ENCODE results near the gene FIG4. TPM values are rescaled to one million over a fixed set of nuclear protein-coding genes. Genes with fewer than 3 reads are reported as not detected.

Gene FIG4
- total RNA-seq, 2 experiments from 2014 or later, result 13.1 to 14.3 TPM

GRCh38 chr6:109870089-109870410 lies 179.0 kb downstream of the FIG4 start:
- POLR2A ChIA-PET, result interaction anchor here (0.6 kb wide), 1 partner anchor 398 kb away, joined by 3 read pairs; no protein-coding TSS in a partner anchor
- DNase-seq, result no peak
- CTCF ChIA-PET, result no interaction called here
- intact Hi-C loops (cut with micrococcal nuclease), result no loop called here
- TF ChIP-seq CTCF (IDR thresholded peaks at IDR 0.05), result no peak
- H3K4me3 Mint-ChIP-seq, result no peak overlapping the region
- peaks cover 11% of the 10 kb centered on the region for H3K27me3 Mint-ChIP-seq
- H3K9me3 Mint-ChIP-seq, result no peaks in the 10 kb centered on the region
- H3K4me1 Mint-ChIP-seq (ENCODE audit: low read depth), result no peaks in the 10 kb centered on the region
- no peak for ATAC-seq
- H3K36me3 Mint-ChIP-seq (ENCODE audit: low read depth), result no peaks in the 10 kb centered on the region
- no peak overlapping the region for H3K27ac Mint-ChIP-seq

GRCh38 chr6:109872549-109872948 lies 181.5 kb downstream of the FIG4 start:
- H3K27me3 Mint-ChIP-seq, result peaks cover 7% of the 10 kb centered on the region
- intact Hi-C loops (cut with micrococcal nuclease), result no loop called here
- no peak for DNase-seq
- CTCF ChIA-PET, result no interaction called here
- POLR2A ChIA-PET, result no interaction called here
- ATAC-seq, result no peak
- H3K4me3 Mint-ChIP-seq, result no peak overlapping the region
- no peaks in the 10 kb centered on the region for H3K4me1 Mint-ChIP-seq (ENCODE audit: low read depth)
- no peaks in the 10 kb centered on the region for H3K36me3 Mint-ChIP-seq (ENCODE audit: low read depth)
- TF ChIP-seq CTCF (IDR thresholded peaks at IDR 0.05), result no peak
- no peak overlapping the region for H3K27ac Mint-ChIP-seq
- no peaks in the 10 kb centered on the region for H3K9me3 Mint-ChIP-seq

GRCh38 chr6:109872968-109873545 lies 182.0 kb downstream of the FIG4 start:
- H3K27me3 Mint-ChIP-seq, result peaks cover 9% of the 10 kb centered on the region
- no peak overlapping the region for H3K27ac Mint-ChIP-seq
- ChIA-PET POLR2A (no interaction called here), CTCF (no interaction called here)
- H3K36me3 Mint-ChIP-seq (ENCODE audit: low read depth), result no peaks in the 10 kb centered on the region
- TF ChIP-seq CTCF (IDR thresholded peaks at IDR 0.05), result no peak
- DNase-seq, result no peak
- intact Hi-C loops (cut with micrococcal nuclease), result no loop called here
- no peak for ATAC-seq
- H3K4me3 Mint-ChIP-seq, result no peak overlapping the region
- H3K9me3 Mint-ChIP-seq, result no peaks in the 10 kb centered on the region
- H3K4me1 Mint-ChIP-seq (ENCODE audit: low read depth), result no peaks in the 10 kb centered on the region

GRCh38 chr6:109874086-109874485 lies 183.0 kb downstream of the FIG4 start:
- ChIA-PET CTCF (no interaction called here), POLR2A (no interaction called here)
- Mint-ChIP-seq H3K4me3 (no peak overlapping the region), H3K4me1 (ENCODE audit: low read depth) (no peaks in the 10 kb centered on the region), H3K9me3 (no peaks in the 10 kb centered on the region), H3K27ac (no peak overlapping the region), H3K36me3 (ENCODE audit: low read depth) (no peaks in the 10 kb centered on the region), H3K27me3 (peaks cover 9% of the 10 kb centered on the region)
- DNase-seq (no peak), ATAC-seq (no peak)
- intact Hi-C loops (cut with micrococcal nuclease), result no loop called here
- TF ChIP-seq CTCF (IDR thresholded peaks at IDR 0.05), result no peak

GRCh38 chr6:109874621-109875020 lies 183.5 kb downstream of the FIG4 start:
- H3K27ac Mint-ChIP-seq, result no peak overlapping the region
- DNase-seq (no peak), ATAC-seq (no peak)
- intact Hi-C loops (cut with micrococcal nuclease), result no loop called here
- TF ChIP-seq CTCF (IDR thresholded peaks at IDR 0.05), result no peak
- H3K4me1 Mint-ChIP-seq (ENCODE audit: low read depth), result no peaks in the 10 kb centered on the region
- ChIA-PET POLR2A (no interaction called here), CTCF (interaction anchor here (0.7 to 0.8 kb wide), 2 partner anchors 9 to 165 kb away, joined by 3 read pairs; no protein-coding TSS in a partner anchor)
- peaks cover 9% of the 10 kb centered on the region for H3K27me3 Mint-ChIP-seq
- H3K36me3 Mint-ChIP-seq (ENCODE audit: low read depth), result no peaks in the 10 kb centered on the region
- H3K9me3 Mint-ChIP-seq, result no peaks in the 10 kb centered on the region
- no peak overlapping the region for H3K4me3 Mint-ChIP-seq

Other genes with a start within 250 kb of the FIG4 start
- 10 to 100 TPM; 17.7 TPM for gene MICAL1, start 235.5 kb upstream of the FIG4 start, total RNA-seq
- 10 to 100 TPM; 10.5 to 11.8 TPM for gene ZBTB24, start 208.1 kb upstream of the FIG4 start, total RNA-seq
- 1 to 10 TPM; 3.0 to 3.5 TPM for gene AK9, start 94 bp upstream of the FIG4 start, total RNA-seq

Measured in activated CD8-positive, alpha-beta T cell treated with anti-CD3 and anti-CD28 coated beads for 36 hours (primary cell).